IMR-90 (cell line): ENCODE results near the gene CNP. TPM values are rescaled to one million over a fixed set of nuclear protein-coding genes. Genes with fewer than 3 reads are reported as not detected.

Source experiments
- BHLHE40 ChIP-seq: fragments of 150-350 bp; IDR thresholded peaks from 2 replicates; pipeline ENCODE4 v1.6.1; 2016; ENCODE audit warnings: mild to moderate bottlenecking, low read depth, low read length
- RCOR1 ChIP-seq: IDR thresholded peaks from 2 replicates; pipeline ENCODE4 v1.6.1; 2012; ENCODE audit warnings: mild to moderate bottlenecking, low read length, improper control_type of control experiment; ENCODE audit not compliant: insufficient replicate concordance
- polyA plus RNA-seq, 3 experiments: library from polyadenylated mRNA; depleted of rRNA; stranded (reverse); fragments of >200 nt; gene quantifications; 2 replicates each; pipeline ENCODE4 v1.2.3, GENCODE V29; 2012; ENCODE audit warnings: low replicate concordance in 1 of 3
- total RNA-seq: library from RNA; depleted of rRNA; stranded (reverse); fragments of >200 nt; gene quantifications from 2 replicates; pipeline ENCODE4 v1.2.3, GENCODE V29; 2012; rRNA removed

CNP gene
- total and polyA plus RNA-seq, 2 of the 4 experiments (the other 2 are of a cell fraction): 45.5 to 46.4 TPM

- TF ChIP-seq RCOR1: no peak
- TF ChIP-seq BHLHE40: no peak
Observed at GRCh38 chr17:42026857-42027589, 60.4 kb downstream of the CNP start (continued).

Other genes with a start within 250 kb of the CNP start
- under 0.01 TPM in 1 of 2 replicates, not detected in the other for gene HAP1, start 232.2 kb upstream of the CNP start, total RNA-seq
- 0.09 and 0.11 TPM in 2 replicates for gene HAP1, start 232.2 kb upstream of the CNP start, polyA plus RNA-seq (2012; rRNA removed)
- 12.9 and 14.7 TPM in 2 replicates for gene JUP, start 180.1 kb upstream of the CNP start, total RNA-seq
- gene JUP, start 180.1 kb upstream of the CNP start, polyA plus RNA-seq (2012; rRNA removed): 27.3 and 28.4 TPM in 2 replicates
- gene P3H4, start 154.8 kb upstream of the CNP start, total RNA-seq: 21.5 and 22.2 TPM in 2 replicates
- gene P3H4, start 154.8 kb upstream of the CNP start, polyA plus RNA-seq (2012; rRNA removed): 66.7 and 76.9 TPM in 2 replicates
- 156 and 170 TPM in 2 replicates for gene FKBP10, start 153.8 kb upstream of the CNP start, total RNA-seq
- 984 and 1,083 TPM in 2 replicates for gene FKBP10, start 153.8 kb upstream of the CNP start, polyA plus RNA-seq (2012; rRNA removed)
- 83.0 and 92.7 TPM in 2 replicates for gene NT5C3B, start 130.6 kb upstream of the CNP start, total RNA-seq
- gene NT5C3B, start 130.6 kb upstream of the CNP start, polyA plus RNA-seq (2012; rRNA removed): 58.0 and 59.9 TPM in 2 replicates
- gene KLHL10, start 129.0 kb upstream of the CNP start, total RNA-seq: under 0.01 and 0.18 TPM in 2 replicates
- 0.07 TPM in 1 of 2 replicates, not detected in the other for gene KLHL10, start 129.0 kb upstream of the CNP start, polyA plus RNA-seq (2012; rRNA removed)
- 38.5 and 43.6 TPM in 2 replicates for gene KLHL11, start 101.4 kb upstream of the CNP start, total RNA-seq
- gene KLHL11, start 101.4 kb upstream of the CNP start, polyA plus RNA-seq (2012; rRNA removed): 3.5 and 4.1 TPM in 2 replicates
- 228 and 230 TPM in 2 replicates for gene ACLY, start 47.8 kb upstream of the CNP start, total RNA-seq
- gene ACLY, start 47.8 kb upstream of the CNP start, polyA plus RNA-seq (2012; rRNA removed): 167 and 170 TPM in 2 replicates
- gene ODAD4, start 36.2 kb upstream of the CNP start, total RNA-seq: 0.54 and 0.56 TPM in 2 replicates
- 0.37 and 0.38 TPM in 2 replicates for gene ODAD4, start 36.2 kb upstream of the CNP start, polyA plus RNA-seq (2012; rRNA removed)
- gene DNAJC7, start 50.6 kb downstream of the CNP start, total RNA-seq: 71.7 and 76.9 TPM in 2 replicates
- gene DNAJC7, start 50.6 kb downstream of the CNP start, polyA plus RNA-seq (2012; rRNA removed): 42.3 and 49.3 TPM in 2 replicates
- gene NKIRAS2, start 53.3 kb downstream of the CNP start, total RNA-seq: 20.8 and 25.6 TPM in 2 replicates
- 51.8 and 55.1 TPM in 2 replicates for gene NKIRAS2, start 53.3 kb downstream of the CNP start, polyA plus RNA-seq (2012; rRNA removed)
- gene C17orf113, start 83.8 kb downstream of the CNP start, total RNA-seq: under 0.01 TPM in 1 of 2 replicates, not detected in the other
- gene C17orf113, start 83.8 kb downstream of the CNP start, polyA plus RNA-seq (2012; rRNA removed): 0.03 and 0.07 TPM in 2 replicates
- not detected in 2 replicates for gene ZNF385C, start 131.7 kb downstream of the CNP start, total RNA-seq
- not detected in 2 replicates for gene ZNF385C, start 131.7 kb downstream of the CNP start, polyA plus RNA-seq (2012; rRNA removed)
- gene DHX58, start 145.9 kb downstream of the CNP start, total RNA-seq: 1.1 and 1.4 TPM in 2 replicates
- 1.9 and 2.8 TPM in 2 replicates for gene DHX58, start 145.9 kb downstream of the CNP start, polyA plus RNA-seq (2012; rRNA removed)
- gene KAT2A, start 154.6 kb downstream of the CNP start, total RNA-seq: 5.3 and 6.3 TPM in 2 replicates
- 28.2 and 31.4 TPM in 2 replicates for gene KAT2A, start 154.6 kb downstream of the CNP start, polyA plus RNA-seq (2012; rRNA removed)
- not detected in 2 replicates for gene HSPB9, start 156.0 kb downstream of the CNP start, total RNA-seq
- not detected in 2 replicates for gene HSPB9, start 156.0 kb downstream of the CNP start, polyA plus RNA-seq (2012; rRNA removed)
- 112 and 126 TPM in 2 replicates for gene RAB5C, start 188.2 kb downstream of the CNP start, total RNA-seq
- 277 and 312 TPM in 2 replicates for gene RAB5C, start 188.2 kb downstream of the CNP start, polyA plus RNA-seq (2012; rRNA removed)
- gene KCNH4, start 214.3 kb downstream of the CNP start, total RNA-seq: not detected in 2 replicates
- 0.03 and 0.06 TPM in 2 replicates for gene KCNH4, start 214.3 kb downstream of the CNP start, polyA plus RNA-seq (2012; rRNA removed)
- gene HCRT, start 218.7 kb downstream of the CNP start, total RNA-seq: not detected in 2 replicates
- gene HCRT, start 218.7 kb downstream of the CNP start, polyA plus RNA-seq (2012; rRNA removed): not detected in 2 replicates
- 4.4 and 8.1 TPM in 2 replicates for gene GHDC, start 227.7 kb downstream of the CNP start, total RNA-seq
- 5.2 and 6.1 TPM in 2 replicates for gene GHDC, start 227.7 kb downstream of the CNP start, polyA plus RNA-seq (2012; rRNA removed)